Measurements from ENCODE around the gene SLC4A1AP.

SLC4A1AP gene

DNA sequence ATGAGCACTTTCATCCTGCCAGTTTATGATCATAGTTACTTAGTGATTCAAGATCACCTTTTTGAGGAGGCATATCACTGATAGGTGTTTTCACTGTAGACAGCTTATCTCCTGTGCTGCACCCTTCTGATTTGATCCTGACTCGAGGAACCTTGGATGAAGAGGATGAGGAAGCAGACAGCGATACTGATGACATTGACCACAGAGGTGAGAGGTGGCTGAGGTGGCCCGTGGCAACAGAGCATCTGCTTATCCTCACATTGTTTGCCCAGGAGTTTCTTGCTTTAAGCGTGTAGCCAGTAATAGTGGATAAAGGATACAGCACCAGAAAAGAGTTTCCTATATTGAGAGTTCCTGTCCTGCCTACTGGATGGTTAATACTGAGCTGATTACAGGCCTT lies 16.0 kb upstream of the SLC4A1AP start:
- Histone ChIP-seq H2BK12ac (ENCODE audit: low read length) (no peak overlapping the region), H3K27ac (replicated peaks; ENCODE audit: low read length) (no peak overlapping the region), H3K79me1 (ENCODE audit: low read depth, low read length) (no peaks in the 10 kb centered on the region), H3K27me3 (ENCODE audit: control insufficient read depth in 3 of 3, insufficient read depth in 3 of 3, low read depth in 1 of 3, low read length in 3 of 3) (no peaks in the 10 kb centered on the region), H2BK5ac (ENCODE audit: low read length) (no peak overlapping the region), H3K4ac (ENCODE audit: low read length) (no peak overlapping the region), H3K4me2 (ENCODE audit: insufficient read depth, low read length, poor library complexity, severe bottlenecking) (no peak overlapping the region), H4K8ac (ENCODE audit: low read depth, low read length) (no peak overlapping the region), H2BK120ac (ENCODE audit: low read depth, low read length) (no peak overlapping the region), H3K18ac (ENCODE audit: low read length) (no peak overlapping the region), H2BK15ac (ENCODE audit: low read length) (no peak overlapping the region), H3K9ac (ENCODE audit: low read depth, low read length, poor library complexity) (no peak overlapping the region), H3K36me3 (replicated peaks in 1 of 2; ENCODE audit: control insufficient read depth in 2 of 2, insufficient read depth in 2 of 2, low read length in 2 of 2) (peaks cover 21 to 91% of the 10 kb centered on the region in 2 donors), H3K9me3 (replicated peaks in 1 of 2; ENCODE audit: control insufficient read depth in 2 of 2, insufficient read depth in 1 of 2, low read depth in 1 of 2, low read length in 2 of 2) (no peaks in the 10 kb centered on the region), H4K91ac (ENCODE audit: low read depth, low read length, poor library complexity) (no peak overlapping the region), H3K4me1 (ENCODE audit: control insufficient read depth in 2 of 2, insufficient read depth in 1 of 2, low read depth in 1 of 2, low read length in 2 of 2) (no peaks in the 10 kb centered on the region), H3K4me3 (ENCODE audit: low read length in 2 of 2) (no peak overlapping the region), H2AK5ac (ENCODE audit: low read depth, low read length) (no peak overlapping the region), H2AFZ (ENCODE audit: low read length) (no peak overlapping the region), H3K23ac (ENCODE audit: low read depth, low read length, poor library complexity) (no peak overlapping the region), H3K14ac (ENCODE audit: low read length) (no peak overlapping the region)
- no peak for DNase-seq (ENCODE audit: low spot score)
- no CpG with 5 or more reads among the region's 4 CpGs for whole genome bisulfite sequencing, 2 donors (ENCODE audit: extremely low coverage in 2 of 2, insufficient read length in 2 of 2, insufficient replicate concordance in 1 of 2)

DNA sequence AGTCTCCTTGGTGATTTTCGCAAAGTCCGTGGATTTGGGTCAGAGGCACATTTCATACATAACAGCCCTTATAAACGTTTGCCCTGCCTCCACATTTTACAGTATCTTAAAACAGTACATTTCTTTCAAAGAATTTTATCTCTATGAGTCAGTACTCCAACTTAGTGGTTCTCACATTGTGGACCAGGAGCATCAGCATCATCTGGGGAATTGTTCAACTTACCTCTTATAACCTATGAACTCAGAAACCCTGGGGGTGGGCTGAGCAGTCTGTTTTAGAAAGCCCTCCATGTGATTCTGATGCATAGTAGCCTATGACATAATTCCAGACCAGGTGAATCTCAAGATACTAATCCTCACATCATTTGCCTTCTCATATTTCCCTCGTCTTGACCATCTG lies 12.6 kb upstream of the SLC4A1AP start:
- no peak overlapping the region for H2BK120ac ChIP-seq (ENCODE audit: low read depth, low read length)
- no peaks in the 10 kb centered on the region for H3K79me1 ChIP-seq (ENCODE audit: low read depth, low read length)
- no peak overlapping the region for H2BK12ac ChIP-seq (ENCODE audit: low read length)
- no peak overlapping the region for H2BK15ac ChIP-seq (ENCODE audit: low read length)
- no peak overlapping the region for H2AK5ac ChIP-seq (ENCODE audit: low read depth, low read length)
- no peaks in the 10 kb centered on the region for H3K27me3 ChIP-seq (ENCODE audit: control insufficient read depth in 3 of 3, insufficient read depth in 3 of 3, low read depth in 1 of 3, low read length in 3 of 3)
- peaks cover 33 to 98% of the 10 kb centered on the region in 2 donors for H3K36me3 ChIP-seq (replicated peaks in 1 of 2; ENCODE audit: control insufficient read depth in 2 of 2, insufficient read depth in 2 of 2, low read length in 2 of 2)
- no peak overlapping the region for H3K4ac ChIP-seq (ENCODE audit: low read length)
- no peak for DNase-seq (ENCODE audit: low spot score)
- H2BK5ac ChIP-seq (ENCODE audit: low read length) = no peak overlapping the region
- no peak overlapping the region for H3K4me3 ChIP-seq (ENCODE audit: low read length in 2 of 2)
- no peak overlapping the region for H3K23ac ChIP-seq (ENCODE audit: low read depth, low read length, poor library complexity)
- no peak overlapping the region for H2AFZ ChIP-seq (ENCODE audit: low read length)
- no CpG with 5 or more reads among the region's 4 CpGs for WGBS, 2 donors (ENCODE audit: extremely low coverage in 2 of 2, insufficient read length in 2 of 2, insufficient replicate concordance in 1 of 2)
- H3K14ac ChIP-seq (ENCODE audit: low read length) = no peak overlapping the region
- no peaks in the 10 kb centered on the region for H3K9me3 ChIP-seq (replicated peaks in 1 of 2; ENCODE audit: control insufficient read depth in 2 of 2, insufficient read depth in 1 of 2, low read depth in 1 of 2, low read length in 2 of 2)
- H4K91ac ChIP-seq (ENCODE audit: low read depth, low read length, poor library complexity) = no peak overlapping the region
- H3K4me1 ChIP-seq (ENCODE audit: control insufficient read depth in 2 of 2, insufficient read depth in 1 of 2, low read depth in 1 of 2, low read length in 2 of 2) = no peaks in the 10 kb centered on the region
- no peak overlapping the region for H3K9ac ChIP-seq (ENCODE audit: low read depth, low read length, poor library complexity)
- no peak overlapping the region for H3K27ac ChIP-seq (replicated peaks; ENCODE audit: low read length)
- H4K8ac ChIP-seq (ENCODE audit: low read depth, low read length) = no peak overlapping the region
- no peak overlapping the region for H3K4me2 ChIP-seq (ENCODE audit: insufficient read depth, low read length, poor library complexity, severe bottlenecking)
- no peak overlapping the region for H3K18ac ChIP-seq (ENCODE audit: low read length)

DNA sequence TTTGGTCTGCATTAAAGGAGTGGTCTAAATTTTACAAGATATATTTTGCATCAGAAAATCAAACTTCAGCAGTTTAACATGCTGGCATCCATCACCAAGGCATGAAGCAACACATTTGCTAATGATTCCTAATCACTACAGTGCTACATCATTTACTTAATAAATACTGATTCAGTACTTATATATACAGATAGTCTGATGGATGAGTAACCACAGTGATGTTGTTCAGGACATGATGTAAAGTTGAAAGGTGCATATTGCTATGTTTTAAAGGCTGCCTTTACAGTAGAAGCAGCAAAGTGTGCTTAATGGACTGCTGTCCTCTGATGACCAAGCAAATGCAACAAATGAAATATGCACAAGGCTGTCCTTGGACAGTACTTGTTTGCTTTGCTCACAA lies 11.3 kb upstream of the SLC4A1AP start:
- Histone ChIP-seq H3K18ac (ENCODE audit: low read length) (no peak overlapping the region), H3K27me3 (ENCODE audit: control insufficient read depth in 3 of 3, insufficient read depth in 3 of 3, low read depth in 1 of 3, low read length in 3 of 3) (no peaks in the 10 kb centered on the region), H3K4me1 (ENCODE audit: control insufficient read depth in 2 of 2, insufficient read depth in 1 of 2, low read depth in 1 of 2, low read length in 2 of 2) (no peaks in the 10 kb centered on the region), H4K91ac (ENCODE audit: low read depth, low read length, poor library complexity) (no peak overlapping the region), H3K23ac (ENCODE audit: low read depth, low read length, poor library complexity) (no peak overlapping the region), H3K36me3 (replicated peaks in 1 of 2; ENCODE audit: control insufficient read depth in 2 of 2, insufficient read depth in 2 of 2, low read length in 2 of 2) (peaks cover 32 to 99% of the 10 kb centered on the region in 2 donors), H2BK15ac (ENCODE audit: low read length) (no peak overlapping the region), H3K79me1 (ENCODE audit: low read depth, low read length) (no peaks in the 10 kb centered on the region), H3K9me3 (replicated peaks in 1 of 2; ENCODE audit: control insufficient read depth in 2 of 2, insufficient read depth in 1 of 2, low read depth in 1 of 2, low read length in 2 of 2) (no peaks in the 10 kb centered on the region), H2BK5ac (ENCODE audit: low read length) (no peak overlapping the region), H2BK12ac (ENCODE audit: low read length) (no peak overlapping the region), H2BK120ac (ENCODE audit: low read depth, low read length) (no peak overlapping the region), H3K4me2 (ENCODE audit: insufficient read depth, low read length, poor library complexity, severe bottlenecking) (no peak overlapping the region), H4K8ac (ENCODE audit: low read depth, low read length) (no peak overlapping the region), H2AFZ (ENCODE audit: low read length) (no peak overlapping the region), H2AK5ac (ENCODE audit: low read depth, low read length) (no peak overlapping the region), H3K4me3 (ENCODE audit: low read length in 2 of 2) (no peak overlapping the region), H3K4ac (ENCODE audit: low read length) (no peak overlapping the region), H3K27ac (replicated peaks; ENCODE audit: low read length) (no peak overlapping the region), H3K9ac (ENCODE audit: low read depth, low read length, poor library complexity) (no peak overlapping the region), H3K14ac (ENCODE audit: low read length) (no peak overlapping the region)
- DNase-seq (ENCODE audit: low spot score) = no peak

DNA sequence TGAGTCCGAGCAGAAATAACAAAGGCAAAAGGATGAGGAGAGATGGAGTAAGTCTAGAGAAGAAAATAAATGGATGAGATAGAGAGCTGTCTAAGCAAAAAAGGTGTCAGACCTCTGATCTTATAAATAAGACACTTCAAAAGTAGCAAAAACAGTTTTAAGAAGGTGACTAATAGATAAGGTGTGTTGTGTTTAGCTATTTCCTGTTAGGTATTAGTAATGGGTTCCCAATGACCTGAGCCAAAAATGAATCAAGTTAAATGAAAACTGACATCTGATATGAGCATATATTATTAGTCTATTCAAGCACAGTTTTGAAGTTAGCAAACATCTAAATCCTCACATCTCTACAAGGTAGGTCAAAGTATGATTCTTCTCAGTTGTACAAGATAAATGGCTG lies 10.9 kb upstream of the SLC4A1AP start:
- WGBS, 2 donors (ENCODE audit: extremely low coverage in 2 of 2, insufficient read length in 2 of 2, insufficient replicate concordance in 1 of 2) = no CpG with 5 or more reads among the region's 1 CpG
- H3K9ac ChIP-seq (ENCODE audit: low read depth, low read length, poor library complexity) = no peak overlapping the region

More for the DNA sequence above, 10.9 kb upstream of the SLC4A1AP start:
- Histone ChIP-seq H3K14ac (ENCODE audit: low read length) (no peak overlapping the region), H4K8ac (ENCODE audit: low read depth, low read length) (no peak overlapping the region), H3K27ac (replicated peaks; ENCODE audit: low read length) (no peak overlapping the region), H2AFZ (ENCODE audit: low read length) (no peak overlapping the region), H4K91ac (ENCODE audit: low read depth, low read length, poor library complexity) (no peak overlapping the region), H3K23ac (ENCODE audit: low read depth, low read length, poor library complexity) (no peak overlapping the region), H3K4me3 (ENCODE audit: low read length in 2 of 2) (no peak overlapping the region), H3K4ac (ENCODE audit: low read length) (no peak overlapping the region), H2BK12ac (ENCODE audit: low read length) (no peak overlapping the region), H2BK15ac (ENCODE audit: low read length) (no peak overlapping the region), H3K4me2 (ENCODE audit: insufficient read depth, low read length, poor library complexity, severe bottlenecking) (no peak overlapping the region), H2BK5ac (ENCODE audit: low read length) (no peak overlapping the region), H3K36me3 (replicated peaks in 1 of 2; ENCODE audit: control insufficient read depth in 2 of 2, insufficient read depth in 2 of 2, low read length in 2 of 2) (peaks cover 31 to 99% of the 10 kb centered on the region in 2 donors), H3K79me1 (ENCODE audit: low read depth, low read length) (no peaks in the 10 kb centered on the region), H3K27me3 (ENCODE audit: control insufficient read depth in 3 of 3, insufficient read depth in 3 of 3, low read depth in 1 of 3, low read length in 3 of 3) (no peaks in the 10 kb centered on the region), H3K4me1 (ENCODE audit: control insufficient read depth in 2 of 2, insufficient read depth in 1 of 2, low read depth in 1 of 2, low read length in 2 of 2) (no peaks in the 10 kb centered on the region), H3K18ac (ENCODE audit: low read length) (no peak overlapping the region), H2AK5ac (ENCODE audit: low read depth, low read length) (no peak overlapping the region), H3K9me3 (replicated peaks in 1 of 2; ENCODE audit: control insufficient read depth in 2 of 2, insufficient read depth in 1 of 2, low read depth in 1 of 2, low read length in 2 of 2) (no peaks in the 10 kb centered on the region), H2BK120ac (ENCODE audit: low read depth, low read length) (no peak overlapping the region)
- no peak for DNase-seq (ENCODE audit: low spot score)

Measured in neuronal stem cell (in vitro differentiated cells).